Peyer's patch (tissue), 4 donors: ENCODE results near the gene TANC2.

Source experiments
- POLR2A ChIP-seq, 2 donors: fragments of 450-650 bp; IDR thresholded peaks; one replicate each; pipeline ENCODE4 v1.5.1; 2017; ENCODE audit warnings: antibody characterized with exemption in 2 of 2, mild to moderate bottlenecking in 2 of 2, moderate library complexity in 2 of 2
- TF ChIP-seq, protein P1 (sequence below), 6 experiments: fragments of 450-650 bp in 4 of 6; fragments of 200-600 bp in 2 of 6; sonication (generic) in 1 of 6; IDR thresholded peaks; one replicate each; pipeline ENCODE4 v1.5.1; 2017 to 2019; ENCODE audit warnings: antibody characterized with exemption in 6 of 6, mild to moderate bottlenecking in 3 of 6, moderate library complexity in 1 of 6

GRCh38 chr17:63015824-63016223 lies 49.8 kb downstream of the TANC2 start:
- TF ChIP-seq, protein P1, sequence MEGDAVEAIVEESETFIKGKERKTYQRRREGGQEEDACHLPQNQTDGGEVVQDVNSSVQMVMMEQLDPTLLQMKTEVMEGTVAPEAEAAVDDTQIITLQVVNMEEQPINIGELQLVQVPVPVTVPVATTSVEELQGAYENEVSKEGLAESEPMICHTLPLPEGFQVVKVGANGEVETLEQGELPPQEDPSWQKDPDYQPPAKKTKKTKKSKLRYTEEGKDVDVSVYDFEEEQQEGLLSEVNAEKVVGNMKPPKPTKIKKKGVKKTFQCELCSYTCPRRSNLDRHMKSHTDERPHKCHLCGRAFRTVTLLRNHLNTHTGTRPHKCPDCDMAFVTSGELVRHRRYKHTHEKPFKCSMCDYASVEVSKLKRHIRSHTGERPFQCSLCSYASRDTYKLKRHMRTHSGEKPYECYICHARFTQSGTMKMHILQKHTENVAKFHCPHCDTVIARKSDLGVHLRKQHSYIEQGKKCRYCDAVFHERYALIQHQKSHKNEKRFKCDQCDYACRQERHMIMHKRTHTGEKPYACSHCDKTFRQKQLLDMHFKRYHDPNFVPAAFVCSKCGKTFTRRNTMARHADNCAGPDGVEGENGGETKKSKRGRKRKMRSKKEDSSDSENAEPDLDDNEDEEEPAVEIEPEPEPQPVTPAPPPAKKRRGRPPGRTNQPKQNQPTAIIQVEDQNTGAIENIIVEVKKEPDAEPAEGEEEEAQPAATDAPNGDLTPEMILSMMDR (IDR thresholded peaks at IDR 0.05): no peak
- TF ChIP-seq POLR2A (IDR thresholded peaks at IDR 0.05): no peak
